Stimulated activated CD8-positive, alpha-beta memory T cell treated with anti-CD3 and anti-CD28 coated beads, Interleukin-4, amount 100 ng/mL, for 48 hours (primary cell): Measurements from ENCODE around the gene SDK1.

ENCODE experiments used
- DNase-seq: peaks from one replicate; pipeline ENCODE4 v3.0.0-alpha.2; 2020

The SDK1 gene

DNA sequence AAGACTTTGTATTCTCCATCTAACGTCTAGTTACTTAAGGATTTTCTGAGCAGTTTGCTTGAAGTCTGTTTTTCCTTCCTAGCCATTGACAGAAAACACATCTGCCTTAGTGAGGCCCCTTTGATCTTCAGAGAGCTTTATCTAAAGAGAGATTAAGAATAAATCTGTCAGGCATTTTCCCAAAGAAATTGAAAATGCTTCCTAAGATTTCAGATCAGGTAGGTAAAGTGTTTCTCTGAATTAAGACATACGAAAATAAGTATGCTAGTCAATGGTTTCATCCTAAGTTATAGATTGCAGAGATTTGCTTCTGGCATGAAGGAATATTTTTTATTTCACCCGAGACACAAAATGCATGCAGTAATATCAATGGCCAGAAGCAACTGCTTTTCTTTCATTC lies 168.6 kb downstream of the SDK1 start:
- no peak for DNase-seq

DNA sequence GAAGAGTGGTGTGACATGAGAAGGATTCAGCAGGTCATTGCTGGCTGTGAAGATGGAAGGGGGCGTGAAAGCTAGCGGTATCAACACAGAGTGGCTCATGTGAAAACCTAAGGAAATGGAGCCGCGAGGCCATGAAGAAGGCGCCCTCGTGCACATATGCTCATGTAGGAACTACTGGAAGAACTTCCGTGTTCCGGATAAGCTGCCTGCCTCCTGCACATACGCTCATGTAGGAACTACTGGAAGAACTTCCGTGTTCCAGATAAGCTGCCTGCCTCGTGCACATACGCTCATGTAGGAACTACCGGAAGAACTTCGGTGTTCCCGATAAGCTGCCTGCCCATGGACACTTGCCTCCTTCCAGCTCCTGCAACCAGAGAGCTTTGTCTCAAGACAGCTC lies 179.1 kb downstream of the SDK1 start:
- DNase-seq = no peak

DNA sequence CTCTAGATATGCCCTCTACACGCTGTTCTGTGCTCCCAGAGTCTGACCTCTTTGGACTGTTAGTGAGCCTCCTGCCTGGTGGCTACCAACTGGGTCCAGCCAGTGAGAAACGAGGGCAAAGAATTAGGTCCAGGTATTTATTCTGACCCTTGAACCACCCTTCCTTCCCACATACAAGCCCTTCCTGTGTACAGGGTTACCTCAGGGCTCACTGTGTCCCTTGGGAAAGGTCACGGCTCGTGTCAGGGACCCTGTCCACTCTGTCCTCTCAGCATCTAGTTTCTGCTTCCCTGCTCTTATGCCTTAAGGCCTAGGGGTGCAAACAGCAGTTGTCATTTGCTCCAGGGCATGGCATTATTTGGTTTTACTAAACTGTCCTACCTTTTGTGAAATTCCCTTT lies 180.4 kb downstream of the SDK1 start:
- DNase-seq = no peak

DNA sequence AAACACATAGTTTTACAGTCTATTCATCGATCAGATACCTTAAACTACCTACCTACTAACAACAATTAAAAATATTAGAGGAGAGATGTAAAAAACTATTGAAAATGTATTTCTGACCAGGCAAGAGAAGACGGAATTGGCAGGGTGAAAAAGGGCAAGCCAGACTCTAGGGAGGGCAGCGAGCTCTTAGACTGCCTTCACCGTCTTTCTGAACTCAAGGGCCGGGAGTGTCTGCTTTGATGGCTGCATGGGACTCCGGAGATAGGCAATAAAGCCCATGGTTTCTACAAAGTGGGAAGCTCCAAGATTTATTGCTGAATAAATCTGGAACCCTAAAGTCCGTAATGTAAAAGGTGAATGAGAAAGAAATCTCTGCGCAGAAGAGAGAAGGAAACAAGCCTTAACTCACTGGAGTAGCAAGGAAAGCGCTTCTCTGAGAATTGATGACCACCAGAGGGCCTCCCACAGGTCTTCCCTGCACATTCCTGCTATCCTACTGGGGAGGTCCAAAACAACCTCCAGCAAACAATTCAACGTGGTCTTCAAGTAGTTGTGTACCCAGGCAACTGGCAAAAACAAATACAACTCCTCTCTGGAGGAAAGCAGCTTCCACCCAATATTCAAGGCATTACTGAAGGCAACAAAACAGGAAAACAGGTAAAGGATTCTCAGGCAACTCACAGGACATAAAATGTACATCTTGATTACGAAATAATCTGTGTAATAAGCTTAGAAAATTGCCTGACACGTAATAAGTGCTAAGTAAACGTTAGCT lies 181.3 kb downstream of the SDK1 start:
- no peak for DNase-seq

DNA sequence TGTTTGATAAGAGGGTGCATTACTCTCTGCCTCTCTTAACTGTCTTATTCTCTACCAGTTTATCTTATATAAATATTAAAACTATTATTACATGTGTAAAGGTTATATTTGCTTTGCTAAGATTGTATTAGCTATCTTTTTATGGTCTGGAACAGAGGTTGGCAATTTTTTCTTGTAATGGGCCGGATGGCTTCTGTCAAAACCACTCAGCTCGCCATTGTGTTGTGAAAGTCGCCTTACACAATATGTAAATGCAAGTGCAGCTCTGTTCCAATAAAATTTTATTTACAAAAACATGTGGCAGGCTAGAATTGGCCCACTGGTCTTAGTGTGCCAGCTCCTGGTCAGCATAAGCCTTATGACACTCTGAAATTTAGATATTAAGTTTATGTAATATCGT lies 185.8 kb downstream of the SDK1 start:
- no peak for DNase-seq

DNA sequence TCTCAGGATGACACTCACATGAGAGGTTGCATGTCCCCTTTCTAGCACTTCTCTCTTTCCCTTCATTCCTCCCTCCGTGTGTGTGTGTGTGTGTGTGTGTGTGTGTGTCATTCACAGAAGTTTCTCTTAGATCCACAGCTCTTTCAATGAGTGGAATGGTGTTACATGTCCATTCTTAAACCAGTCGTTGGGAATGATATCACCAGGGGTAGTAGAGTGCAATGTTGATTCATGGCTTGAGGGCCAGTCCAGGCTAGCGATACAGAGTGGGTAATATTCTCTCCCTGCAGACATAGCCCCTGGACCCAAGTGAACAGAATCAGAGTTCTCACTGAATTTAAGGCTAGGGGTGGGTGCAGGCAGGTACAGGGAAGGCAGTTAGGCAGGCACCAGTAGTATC lies 187.8 kb downstream of the SDK1 start:
- DNase-seq = no peak

DNA sequence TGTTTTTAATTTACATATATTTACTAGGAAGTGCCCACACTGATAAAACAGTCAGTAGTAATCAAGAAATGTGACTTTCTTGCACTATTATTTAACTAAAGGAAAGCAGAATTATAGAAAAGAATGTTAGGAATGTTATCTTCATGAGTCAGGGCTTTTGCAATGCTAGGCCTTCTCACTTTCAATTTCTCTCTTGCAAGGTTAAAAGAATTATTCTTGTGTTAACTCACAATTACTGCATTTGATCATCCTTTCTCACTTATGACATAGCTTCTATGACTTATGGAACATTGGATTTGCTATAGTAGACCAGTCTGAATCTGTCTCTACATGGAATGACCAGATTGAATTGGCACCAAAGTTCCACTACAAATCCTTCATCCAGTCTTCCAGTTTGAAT lies 192.4 kb downstream of the SDK1 start:
- DNase-seq = no peak

DNA sequence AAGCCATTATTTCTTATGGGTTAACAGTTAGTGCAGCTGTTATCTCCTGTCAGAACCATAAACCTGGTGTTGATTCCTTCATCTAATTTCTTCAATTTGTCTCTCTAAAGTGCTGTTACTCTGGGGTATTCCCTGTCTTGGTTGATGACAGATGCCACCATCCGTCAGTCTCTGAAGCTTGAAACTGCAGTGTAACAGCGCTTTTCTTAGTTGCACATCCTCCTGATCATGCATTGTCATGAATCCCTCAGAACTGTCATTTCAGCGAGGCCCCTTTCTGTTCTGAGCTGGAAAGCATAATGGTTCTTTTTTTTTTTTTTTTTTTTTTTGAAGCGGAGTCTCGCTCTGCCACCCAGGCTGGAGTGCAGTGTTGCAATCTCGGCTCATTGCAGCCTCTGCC lies 193.9 kb downstream of the SDK1 start:
- no peak for DNase-seq

DNA sequence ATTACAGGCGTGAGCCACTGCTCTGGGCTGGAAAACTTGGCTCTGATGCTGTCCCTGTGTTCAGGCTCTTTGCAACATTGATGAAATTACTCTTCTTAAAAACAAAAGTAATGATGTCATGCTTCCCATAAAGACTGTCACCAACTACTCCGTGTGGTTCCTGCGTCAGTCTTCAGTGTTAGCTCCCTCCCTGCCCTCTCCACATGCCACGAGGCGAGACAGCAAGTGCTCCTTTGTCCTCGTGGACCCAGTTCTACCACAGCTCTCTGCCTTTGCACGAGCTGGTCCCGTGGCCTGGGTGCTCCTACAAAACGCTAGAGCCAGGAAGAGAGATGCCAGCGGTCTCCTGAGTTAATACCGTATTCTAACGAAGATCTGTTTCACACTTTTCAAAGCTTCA lies 194.5 kb downstream of the SDK1 start:
- DNase-seq = no peak

DNA sequence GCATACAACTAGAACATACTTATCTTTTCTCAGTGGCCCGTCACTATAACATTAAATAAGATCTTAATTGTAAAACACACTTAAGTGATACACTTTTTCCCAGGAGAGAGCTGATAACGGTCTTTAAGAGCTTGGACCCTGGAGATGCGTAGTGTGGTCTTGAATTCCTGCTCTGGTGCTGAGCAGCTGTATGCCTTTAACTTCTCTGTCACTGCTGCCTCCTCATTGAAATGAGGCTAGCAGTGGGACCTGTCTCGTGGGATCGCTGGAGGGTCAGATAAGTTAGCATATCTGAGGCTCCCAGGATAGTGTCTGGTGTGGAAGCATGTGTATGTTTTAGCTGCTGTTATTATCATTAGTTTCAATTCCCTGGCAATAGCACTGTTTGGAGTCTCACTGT lies 194.9 kb downstream of the SDK1 start:
- DNase-seq = no peak

DNA sequence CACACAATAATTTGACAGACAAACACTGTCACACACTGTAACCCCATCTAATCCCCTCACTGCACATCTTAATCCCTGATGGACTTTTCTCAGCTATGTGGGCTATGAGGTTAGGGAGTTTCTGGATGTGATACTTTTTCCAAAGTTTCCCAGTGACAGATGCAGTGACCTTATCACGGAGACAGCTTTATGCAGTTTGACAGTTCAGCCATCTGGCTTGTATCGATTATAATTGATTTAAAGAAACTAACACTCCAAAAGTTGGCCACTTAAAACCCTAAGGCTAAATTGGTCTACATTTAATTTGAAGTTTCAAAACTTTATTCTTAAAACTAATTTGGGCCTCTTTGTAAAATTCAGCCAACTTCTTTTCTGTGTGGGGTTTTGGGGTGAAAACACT lies 196.7 kb downstream of the SDK1 start:
- DNase-seq = no peak

DNA sequence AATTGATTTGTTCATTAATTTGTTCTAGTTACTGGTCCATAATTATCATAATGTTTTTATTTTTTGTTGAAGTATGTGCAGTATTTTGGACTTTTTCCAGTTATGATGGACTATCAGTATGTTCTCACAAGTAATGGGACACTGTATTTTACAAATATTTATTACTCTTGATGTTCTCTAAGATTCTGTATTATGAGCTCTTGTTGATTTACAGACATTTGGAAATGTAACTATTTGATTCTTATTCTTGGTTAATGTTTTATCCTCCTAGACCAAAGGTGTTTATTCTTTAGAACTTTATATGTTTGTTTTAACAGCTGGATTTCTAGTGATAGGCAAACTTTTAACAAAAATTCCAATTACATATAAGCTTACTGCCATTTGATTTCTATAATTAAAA lies 200.6 kb downstream of the SDK1 start:
- no peak for DNase-seq

DNA sequence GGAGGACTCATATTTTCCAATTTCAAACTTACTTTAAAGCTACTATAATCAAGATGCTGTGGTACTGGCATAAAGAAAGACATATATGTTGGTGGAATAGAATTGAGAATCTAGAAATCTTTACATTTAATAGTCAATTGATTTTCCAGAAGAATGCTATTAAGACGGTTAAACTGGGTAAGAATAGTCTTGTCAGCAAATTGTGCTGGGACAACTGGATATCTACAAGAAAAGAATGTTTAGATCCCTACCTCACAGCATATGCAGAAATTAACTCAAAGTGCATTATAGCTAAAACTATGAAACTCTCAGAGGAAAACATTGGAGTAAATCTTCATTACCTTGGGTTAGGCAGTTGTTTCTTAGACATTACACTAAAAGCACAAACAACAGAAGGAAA lies 203.3 kb downstream of the SDK1 start:
- DNase-seq = no peak

DNA sequence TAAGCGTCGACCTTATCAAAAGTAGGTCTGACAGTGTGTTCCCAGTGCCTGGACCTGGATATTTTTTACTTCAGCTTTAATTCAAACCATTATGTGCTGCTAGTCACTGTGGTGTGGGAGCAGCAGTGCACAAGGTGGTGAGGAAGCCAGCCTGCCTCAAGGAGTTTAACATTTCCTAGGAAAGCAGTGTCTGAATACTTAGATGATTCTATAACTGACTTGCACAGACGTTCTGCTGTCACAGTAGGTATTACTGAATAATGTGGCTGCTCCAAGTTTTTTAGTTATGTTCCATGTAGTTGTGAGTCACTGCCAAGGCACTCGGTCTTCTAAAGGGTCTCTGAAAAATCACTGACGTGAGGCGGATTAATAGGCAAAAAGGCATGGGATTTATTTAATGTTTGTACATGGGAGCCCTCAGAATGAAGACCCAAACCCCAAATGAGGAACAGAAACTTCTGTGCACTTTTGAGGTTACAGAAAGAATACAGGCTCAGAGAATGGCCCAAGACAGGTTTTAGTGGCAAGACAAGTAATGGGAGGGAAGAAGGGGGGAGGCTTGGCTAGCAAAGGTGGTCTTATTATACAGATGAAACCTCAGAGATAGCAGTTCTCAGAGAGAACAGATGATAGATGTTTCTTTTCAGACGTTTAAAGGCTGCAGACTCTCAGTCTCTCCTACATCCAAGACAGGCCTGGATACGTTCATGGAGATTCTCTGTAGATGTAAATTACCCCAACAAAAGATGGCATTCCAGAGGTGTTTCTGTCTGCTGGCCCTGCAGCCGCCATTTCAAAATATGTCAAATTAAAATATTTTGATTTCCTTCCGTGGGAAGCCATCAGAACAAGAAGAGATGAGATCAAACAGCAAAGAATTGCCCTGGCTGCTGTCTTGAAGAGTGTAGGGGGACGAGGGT lies 209.3 kb downstream of the SDK1 start:
- no peak for DNase-seq

DNA sequence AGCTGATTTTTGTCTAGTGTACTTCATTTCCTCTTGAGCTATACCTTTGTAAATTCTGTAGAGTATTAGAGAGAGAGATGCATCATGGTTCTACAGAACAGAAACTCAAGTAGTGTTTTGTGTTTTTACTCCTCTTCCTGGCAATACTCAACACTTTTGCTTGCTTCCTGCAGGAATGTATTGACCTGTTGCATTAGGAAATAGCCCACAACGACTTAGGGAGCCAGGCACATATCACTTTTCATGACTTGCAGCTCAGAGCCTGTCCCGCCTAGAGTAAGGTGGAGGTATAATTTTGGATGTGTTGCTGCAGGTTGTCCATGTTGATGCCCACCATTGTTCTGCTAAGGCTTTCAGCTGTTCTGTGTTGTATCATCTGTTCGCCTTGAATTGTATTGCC lies 216.3 kb downstream of the SDK1 start:
- DNase-seq = no peak

DNA sequence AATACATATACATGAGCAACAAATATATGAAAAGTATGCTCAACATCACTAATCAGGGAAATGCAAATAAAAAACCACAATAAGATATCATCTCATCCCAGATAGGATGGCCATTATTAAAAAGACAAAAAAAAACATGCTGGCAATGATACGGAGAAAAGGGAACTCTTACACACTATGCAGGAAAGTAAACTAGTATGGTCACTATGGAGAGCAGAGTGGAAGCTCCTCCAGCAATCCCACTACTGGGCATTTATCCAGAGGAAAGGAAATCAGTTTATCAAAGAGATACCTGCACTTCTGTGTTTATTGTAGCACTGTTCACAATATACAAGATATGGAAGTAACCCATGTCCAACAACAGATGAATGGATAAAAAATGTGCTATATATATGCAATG lies 217.5 kb downstream of the SDK1 start:
- DNase-seq = no peak

DNA sequence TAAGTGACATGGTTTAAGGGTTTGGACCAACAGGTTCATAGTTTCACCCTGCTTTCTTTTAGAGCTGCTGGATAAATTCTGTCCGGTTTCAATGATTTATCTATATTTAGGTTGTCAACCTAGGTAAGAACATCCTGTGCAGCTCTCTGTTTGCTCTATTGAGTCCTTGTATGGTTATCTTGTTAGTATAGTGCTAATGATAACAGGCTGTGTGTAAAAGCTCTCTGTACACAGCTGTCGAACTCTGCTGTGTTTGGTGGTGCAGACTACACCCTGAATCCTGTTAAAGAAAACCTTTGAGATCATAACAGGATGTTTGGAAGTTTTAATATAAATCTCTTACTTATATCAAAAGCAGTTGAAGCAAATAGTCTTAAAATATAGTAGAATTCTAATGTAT lies 219.2 kb downstream of the SDK1 start:
- DNase-seq = no peak

DNA sequence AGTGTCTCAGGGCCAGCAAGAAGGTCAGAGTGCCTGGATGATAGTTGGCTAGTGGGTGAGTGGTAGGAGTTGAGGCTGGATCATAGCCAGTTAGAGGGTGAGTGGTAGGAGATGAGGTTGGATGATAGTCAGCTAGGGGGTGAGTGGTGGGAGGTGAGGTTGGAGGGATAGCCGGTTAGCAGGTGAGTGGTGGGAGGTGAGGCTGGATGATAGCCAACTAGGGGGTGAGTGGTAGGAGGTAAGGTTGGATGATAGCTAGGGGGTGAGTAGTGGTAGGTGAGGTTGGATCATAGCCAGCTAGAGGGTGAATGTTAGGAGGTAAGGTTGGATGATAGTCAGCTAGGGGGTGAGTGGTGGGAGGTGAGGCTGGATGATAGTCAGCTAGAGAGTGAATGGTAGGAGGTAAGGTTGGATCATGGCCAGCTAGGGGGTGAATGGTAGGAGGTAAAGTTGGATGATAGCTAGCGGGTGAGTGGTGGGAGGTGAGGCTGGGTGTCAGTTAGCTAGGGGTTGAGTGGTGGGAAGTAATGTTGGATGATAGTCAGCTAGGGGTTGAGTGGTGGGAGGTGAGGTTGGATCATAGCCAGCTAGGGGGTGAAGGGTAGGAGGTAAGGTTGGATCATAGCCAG lies 226.6 kb downstream of the SDK1 start:
- no peak for DNase-seq

DNA sequence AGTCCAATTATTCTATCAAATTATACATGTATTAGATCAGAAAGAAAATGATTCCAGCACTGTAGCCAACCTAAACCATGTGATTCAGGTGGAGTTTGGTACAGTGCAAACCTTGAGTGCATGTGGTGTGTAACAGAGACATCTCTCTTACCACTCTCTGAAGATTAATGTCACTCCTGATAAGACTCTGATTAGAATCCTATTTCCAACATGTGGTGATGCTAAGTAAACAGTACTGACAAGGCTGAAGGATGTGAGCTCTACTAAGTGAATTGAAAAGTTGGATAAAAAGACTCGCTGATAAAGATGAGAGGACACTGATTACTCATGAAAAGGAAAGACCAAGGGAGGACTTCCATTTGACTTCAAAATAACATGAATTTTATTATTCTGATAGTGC lies 232.0 kb downstream of the SDK1 start:
- no peak for DNase-seq

DNA sequence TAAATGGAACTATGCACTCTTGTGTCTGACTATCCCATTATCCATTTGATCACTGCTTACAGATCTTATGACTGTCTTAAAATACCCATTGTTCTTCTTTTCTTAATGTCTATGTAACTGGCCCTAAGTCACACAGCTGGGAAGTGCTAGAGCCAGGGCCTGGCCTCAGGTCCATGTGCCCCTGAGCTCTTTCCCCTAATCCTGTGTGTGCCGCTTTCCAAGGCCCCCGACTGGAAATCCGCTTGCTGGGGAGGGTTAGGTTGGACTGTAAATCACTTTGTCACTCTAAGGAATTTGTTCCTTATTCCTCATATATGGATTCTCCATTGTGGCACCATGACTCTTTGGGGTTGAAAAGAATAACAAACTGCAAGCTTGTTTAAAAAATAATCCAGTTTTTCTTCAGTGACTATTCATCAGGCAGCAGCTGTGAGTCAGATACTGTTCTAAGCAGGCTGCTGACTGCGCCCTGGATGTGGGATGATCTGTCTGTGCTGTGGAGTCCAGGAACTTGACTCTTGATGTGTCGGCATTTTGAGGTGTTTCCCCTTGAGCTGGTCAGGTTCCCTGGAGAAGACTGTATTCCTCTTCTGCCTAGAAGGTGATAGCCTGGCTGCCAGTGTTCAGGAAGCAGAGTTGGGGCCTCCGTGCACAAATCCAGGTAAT lies 236.3 kb downstream of the SDK1 start:
- DNase-seq = no peak

DNA sequence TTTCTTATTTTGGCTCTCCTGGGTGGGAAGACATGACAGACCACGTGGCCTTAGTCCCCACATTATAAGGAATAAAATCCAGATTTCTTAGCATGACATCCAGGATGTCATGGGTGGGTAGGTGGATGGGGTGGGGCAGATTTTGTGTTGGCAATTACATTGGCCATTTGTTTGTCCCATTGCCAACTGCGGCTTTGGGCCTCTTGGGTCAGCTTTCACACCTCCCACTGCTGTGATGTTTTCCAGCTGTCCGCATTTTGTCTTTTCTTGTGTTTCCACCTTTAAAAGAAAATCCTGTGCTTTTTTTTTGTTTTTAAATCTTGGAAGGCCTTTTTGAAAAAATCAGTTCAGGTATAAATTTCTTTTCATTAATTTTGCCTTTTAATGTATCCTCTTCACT lies 237.0 kb downstream of the SDK1 start:
- no peak for DNase-seq

DNA sequence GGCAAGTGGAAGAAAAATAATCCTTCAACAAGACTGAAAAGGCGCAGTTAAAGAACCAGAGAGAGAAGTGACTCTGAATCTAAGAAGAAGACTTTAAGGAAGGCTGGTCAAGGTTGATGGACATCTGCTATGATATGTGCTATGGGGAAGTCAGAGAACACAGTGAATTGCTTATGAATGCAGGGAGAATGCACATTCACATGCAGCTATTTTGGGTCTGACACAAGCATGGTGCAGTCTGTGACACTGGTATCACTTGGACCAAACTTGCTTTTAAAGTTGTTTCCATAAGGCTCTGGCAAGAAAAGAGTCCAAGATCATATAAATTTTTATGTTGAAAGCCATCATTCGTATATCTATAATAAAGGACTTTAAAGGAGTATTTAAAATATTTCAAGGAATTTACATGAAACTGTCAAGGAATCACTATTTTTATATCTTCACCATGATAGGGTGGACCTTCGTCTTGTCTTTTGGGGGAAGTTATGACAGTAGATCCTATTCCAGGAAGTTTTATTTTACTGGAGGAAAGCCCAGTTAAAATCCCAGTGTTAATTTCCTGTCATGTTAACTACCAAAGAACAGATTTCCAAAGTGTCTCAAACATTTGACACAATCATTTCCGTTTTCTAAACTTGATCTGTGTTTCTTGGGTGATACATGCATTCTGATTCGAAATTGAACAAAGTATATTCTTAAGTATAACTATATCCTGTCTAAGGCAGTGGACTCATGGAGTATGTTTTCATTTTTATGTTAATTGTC lies 239.6 kb downstream of the SDK1 start:
- DNase-seq = no peak

DNA sequence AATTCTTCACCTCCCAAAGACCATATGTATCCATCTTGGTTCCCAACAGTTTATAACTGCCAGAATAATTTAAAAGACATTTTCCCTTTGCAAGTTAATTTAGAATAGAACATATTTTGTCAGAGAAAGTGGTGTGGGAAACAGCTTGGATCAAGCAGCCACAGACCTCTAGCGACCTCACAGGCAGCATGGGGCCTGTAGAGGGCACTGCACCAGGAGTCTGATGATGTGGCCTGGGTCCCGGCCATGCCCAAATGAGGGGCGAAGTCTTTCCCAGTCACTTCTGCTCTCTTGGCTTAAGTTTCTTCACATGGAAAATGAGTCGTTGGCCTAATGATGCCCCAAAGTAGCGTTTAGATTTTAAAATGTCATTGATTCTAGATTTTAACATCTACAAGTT lies 243.2 kb downstream of the SDK1 start:
- DNase-seq = no peak
